Keratinocyte (primary cell): Measurements from ENCODE around the gene SURF6. TPM values are rescaled to one million over a fixed set of nuclear protein-coding genes. Genes with fewer than 3 reads are reported as not detected.

Experiments used
- DNase-seq: peaks from one replicate; pipeline ENCODE4 v3.0.0-alpha.2; 2011; ENCODE audit warnings: low read depth, missing footprints, low spot score
- FAIRE-seq: peaks from 2 replicates; lab custom pipeline; 2011; peaks lifted over from hg19 to GRCh38; lab: Jason Lieb, UNC
- H2AFZ ChIP-seq: 2 replicates; pipeline ENCODE4 v1.6.0; 2012; ENCODE audit warnings: low read length, control low read depth, inconsistent platforms; ENCODE audit not compliant: control insufficient read depth
- H3K27ac ChIP-seq: 2 replicates; pipeline ENCODE4 v1.5.1; 2011; ENCODE audit warnings: low read length; ENCODE audit not compliant: control insufficient read depth, insufficient read depth
- H3K27me3 ChIP-seq: 3 replicates; pipeline ENCODE4 v1.6.0; 2011; ENCODE audit warnings: low read length; ENCODE audit not compliant: control insufficient read depth, insufficient read depth; ENCODE audit errors: extremely low read depth
- H3K36me3 ChIP-seq, 2 experiments: 2 replicates in 1 of 2; 3 replicates in 1 of 2; pipeline ENCODE4 v1.5.1; 2011; ENCODE audit warnings: low read length in 2 of 2, mild to moderate bottlenecking in 1 of 2; ENCODE audit not compliant: control insufficient read depth in 2 of 2, insufficient read depth in 2 of 2; ENCODE audit errors: extremely low read depth in 1 of 2
- H3K4me1 ChIP-seq: 3 replicates; pipeline ENCODE4 v1.5.1; 2011; ENCODE audit warnings: low read length; ENCODE audit not compliant: control insufficient read depth, insufficient read depth; ENCODE audit errors: extremely low read depth
- H3K4me2 ChIP-seq: 3 replicates; pipeline ENCODE4 v1.6.0; 2011; ENCODE audit warnings: low read depth, low read length; ENCODE audit not compliant: control insufficient read depth, insufficient read depth; ENCODE audit errors: extremely low read depth
- H3K4me3 ChIP-seq, 3 experiments: fragments of 200-600 bp in 1 of 3; sonication (generic) in 1 of 3; 2 replicates in 2 of 3; 3 replicates in 1 of 3; pipeline ENCODE4 v1.5.1; 2011 to 2016; ENCODE audit warnings: low read length in 3 of 3, mild to moderate bottlenecking in 3 of 3, control low read depth in 2 of 3, inconsistent platforms in 1 of 3, low read depth in 1 of 3, mixed read lengths in 1 of 3, mixed run types in 1 of 3, moderate library complexity in 1 of 3; ENCODE audit not compliant: control insufficient read depth in 2 of 3, insufficient read depth in 2 of 3; ENCODE audit errors: extremely low read depth in 1 of 3
- H3K79me2 ChIP-seq: 2 replicates; pipeline ENCODE4 v1.6.0; 2012; ENCODE audit warnings: low read length; ENCODE audit not compliant: control insufficient read depth, insufficient read depth
- H3K9ac ChIP-seq: 3 replicates; pipeline ENCODE4 v1.6.0; 2011; ENCODE audit warnings: low read length; ENCODE audit not compliant: control insufficient read depth, insufficient read depth; ENCODE audit errors: extremely low read depth
- H3K9me1 ChIP-seq: 3 replicates; pipeline ENCODE4 v1.6.0; 2011; ENCODE audit warnings: low read length; ENCODE audit not compliant: control insufficient read depth, insufficient read depth; ENCODE audit errors: extremely low read depth
- H3K9me3 ChIP-seq: 2 replicates; pipeline ENCODE4 v1.5.1; 2012; ENCODE audit warnings: low read depth, low read length; ENCODE audit not compliant: control insufficient read depth
- H4K20me1 ChIP-seq: 3 replicates; pipeline ENCODE4 v1.6.0; 2011; ENCODE audit warnings: low read length; ENCODE audit not compliant: control insufficient read depth, insufficient read depth; ENCODE audit errors: extremely low read depth
- CTCF ChIP-seq, 3 experiments: IDR thresholded peaks in 1 of 3; conservative IDR thresholded peaks in 1 of 3; optimal IDR thresholded peaks in 1 of 3; 2 replicates in 2 of 3; 3 replicates in 1 of 3; pipeline versions ENCODE3 to v1.5.1; 2011; ENCODE audit warnings: low read length in 3 of 3, mild to moderate bottlenecking in 3 of 3, moderate library complexity in 2 of 3, control low read depth in 1 of 3, inconsistent platforms in 1 of 3; ENCODE audit not compliant: insufficient read depth in 2 of 3; ENCODE audit errors: extremely low read depth in 1 of 3
- EZH2 ChIP-seq: IDR thresholded peaks from one replicate; pipeline ENCODE4 v1.6.1; 2012; ENCODE audit warnings: inconsistent platforms, mild to moderate bottlenecking, low read length, moderate library complexity
- dilution Hi-C: fragments of 300-500 bp; cut with MboI; formaldehyde crosslinking; loops from one replicate; pipeline ENCODE4 v1.7.0; 2020; ENCODE audit warnings: low sequenced_read_pairs; ENCODE audit not compliant: extremely low pct_ligation_motif_present
- polyA minus RNA-seq, 3 experiments: library from RNA; depleted of rRNA, polyadenylated mRNA; stranded (reverse); fragments of >200 nt; gene quantifications; 1 replicate in 1 of 3; 2 replicates in 1 of 3; 3 replicates in 1 of 3; pipeline ENCODE4 v1.2.3, GENCODE V29; 2011
- polyA plus RNA-seq, 5 experiments: library from polyadenylated mRNA; depleted of rRNA in 3 of 5; stranded (reverse) in 3 of 5; stranded (forward) in 1 of 5; unstranded in 1 of 5; fragments of >200 nt; gene quantifications; 1 replicate in 1 of 5; 2 replicates in 3 of 5; 3 replicates in 1 of 5; pipeline versions ENCODE4 v1.2.1 to v1.2.3, GENCODE V29; 2011 to 2012; ENCODE audit warnings: missing spikeins in 2 of 5, low read depth in 1 of 5, low replicate concordance in 1 of 5

Gene SURF6
- polyA plus RNA-seq (11.8 to 13.0 TPM (median 12.4 TPM) in 3 replicates), polyA minus RNA-seq (3.5 to 9.2 TPM (median 4.1 TPM) in 3 replicates)
- polyA plus RNA-seq (2011; ENCODE audit: low read depth), result 5.7 TPM
- polyA plus RNA-seq (2011; cell fraction: cytosol; rRNA removed), result 5.7 and 15.4 TPM in 2 replicates
- polyA plus RNA-seq (2011; cell fraction: nucleus; rRNA removed), result 16.9 and 26.8 TPM in 2 replicates
- 7.4 and 26.1 TPM in 2 replicates for polyA plus RNA-seq (2012; ENCODE audit: low replicate concordance)
- 17.3 TPM for polyA minus RNA-seq (2011; cell fraction: cytosol; rRNA and poly(A)+ RNA removed)
- 6.2 and 7.8 TPM in 2 replicates for polyA minus RNA-seq (2011; cell fraction: nucleus; rRNA and poly(A)+ RNA removed)

GRCh38 chr9:133335924-133336811 is at the start of gene SURF6:
Gene SURF6 (minus strand): TSS chr9:133336188. CDS start chr9:133336132, 56 bp downstream.
- Histone ChIP-seq H3K4me2 (peak within 1 kb of the TSS; percentile 96), H3K36me3 (peaks cover 32 to 41% of the 10 kb centered on the region in 2 experiments), H3K4me3 (peak within 1 kb of the TSS; percentile 81 to 95 (median 82)), H2AFZ (peak within 1 kb of the TSS; percentile 90), H3K27ac (peak within 1 kb of the TSS; percentile 76), H3K9ac (peak within 1 kb of the TSS; percentile 80), H3K79me2 (peaks cover 38% of the 10 kb centered on the region), H3K9me1 (no peaks in the 10 kb centered on the region), H3K27me3 (no peaks in the 10 kb centered on the region), H3K9me3 (no peaks in the 10 kb centered on the region), H3K4me1 (peaks cover 18% of the 10 kb centered on the region), H4K20me1 (no peaks in the 10 kb centered on the region)
- FAIRE-seq (peak; percentile 55), DNase-seq (no peak)
- TF ChIP-seq CTCF (optimal IDR thresholded peaks at IDR 0.05 in 1 of 3, IDR thresholded peaks at IDR 0.05 in 1 of 3, conservative IDR thresholded peaks at IDR 0.05 in 1 of 3; ENCODE audit: extremely low read depth in 1 of 3, insufficient read depth in 2 of 3, low read length in 3 of 3) (no peak), EZH2 (no peak)
- dilution Hi-C loops, result no loop called here

DNA sequence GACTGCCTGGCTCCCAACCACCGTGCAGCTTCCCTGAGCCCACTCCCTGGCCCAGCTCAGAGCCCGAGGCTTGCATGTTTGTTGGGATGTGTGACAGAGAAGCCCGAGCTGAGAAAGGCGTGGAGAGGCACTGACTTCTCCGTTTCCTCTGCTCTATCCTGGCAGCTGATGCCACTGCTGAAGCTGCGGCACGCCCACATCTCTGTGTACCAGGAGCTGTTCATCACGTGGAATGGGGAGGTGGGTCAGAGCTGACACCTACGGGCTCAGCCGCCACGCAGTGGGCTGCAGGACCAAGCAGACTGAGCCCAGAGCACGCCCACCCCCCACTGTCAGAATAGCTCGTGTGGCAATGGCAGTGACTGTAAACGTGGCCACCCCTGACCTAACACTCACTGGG is 49.5 kb upstream of the SURF6 start:
- Histone ChIP-seq H2AFZ (no peak overlapping the region), H3K27ac (no peak overlapping the region), H3K4me2 (no peak overlapping the region), H3K79me2 (no peaks in the 10 kb centered on the region), H3K27me3 (no peaks in the 10 kb centered on the region), H3K4me1 (peaks cover 9% of the 10 kb centered on the region), H3K9me1 (no peaks in the 10 kb centered on the region), H3K36me3 (no peaks in the 10 kb centered on the region), H3K9me3 (no peaks in the 10 kb centered on the region), H4K20me1 (no peaks in the 10 kb centered on the region), H3K4me3 (no peak overlapping the region), H3K9ac (no peak overlapping the region)
- dilution Hi-C loops, result no loop called here
- no peak for FAIRE-seq
- DNase-seq, result no peak
- TF ChIP-seq CTCF (optimal IDR thresholded peaks at IDR 0.05 in 1 of 3, IDR thresholded peaks at IDR 0.05 in 1 of 3, conservative IDR thresholded peaks at IDR 0.05 in 1 of 3; ENCODE audit: extremely low read depth in 1 of 3, insufficient read depth in 2 of 3, low read length in 3 of 3) (no peak), EZH2 (no peak)
